SK-N-SH treated with all-trans-retinoic acid at 6 μM for 48 hours (cell line): ENCODE data around the gene BRSK1.

Experiments
- ATAC-seq: fragments of 200-7000 bp; cut with Tn5 transposase; 3 replicates; pipeline ENCODE4 v1.9.1; 2020; ENCODE audit warnings: mild to moderate bottlenecking, moderate library complexity
- ARNTL ChIP-seq: fragments of 450-650 bp; formaldehyde crosslinking; IDR thresholded peaks from 2 replicates; pipeline ENCODE4 v1.5.0; 2020; ENCODE audit warnings: low read depth, mild to moderate bottlenecking, moderate library complexity, borderline replicate concordance
- BACH2 ChIP-seq: fragments of 250-450 bp; sonication (Bioruptor Pico); IDR thresholded peaks from 2 replicates; pipeline ENCODE4 v1.9.0; 2021; ENCODE audit warnings: mild to moderate bottlenecking, borderline replicate concordance
- CSDC2 ChIP-seq: fragments of 250-450 bp; sonication (Bioruptor Pico); IDR thresholded peaks from 2 replicates; pipeline ENCODE4 v1.5.0; 2020; ENCODE audit warnings: mild to moderate bottlenecking, moderate library complexity
- ESRRG ChIP-seq: fragments of 250-450 bp; sonication (Bioruptor Pico); IDR thresholded peaks from 2 replicates; pipeline ENCODE4 v1.6.1; 2021; ENCODE audit warnings: mild to moderate bottlenecking
- GLIS3 ChIP-seq: fragments of 250-450 bp; sonication (Bioruptor Pico); IDR thresholded peaks from 2 replicates; pipeline ENCODE4 v1.5.0; 2020; ENCODE audit warnings: mild to moderate bottlenecking, moderate library complexity
- ISL1 ChIP-seq: fragments of 250-450 bp; sonication (Bioruptor Pico); IDR thresholded peaks from 2 replicates; pipeline ENCODE4 v2.1.2; 2022; ENCODE audit warnings: mild to moderate bottlenecking, moderate library complexity
- OSR1 ChIP-seq: fragments of 250-450 bp; sonication (Bioruptor Pico); IDR thresholded peaks from 2 replicates; pipeline ENCODE4 v1.8.0; 2022; ENCODE audit warnings: moderate library complexity, mild to moderate bottlenecking, inconsistent platforms
- RARB ChIP-seq: fragments of 250-450 bp; sonication (Bioruptor Pico); IDR thresholded peaks from 2 replicates; pipeline ENCODE4 v1.8.0; 2021; ENCODE audit warnings: mild to moderate bottlenecking, moderate library complexity
- SNAI2 ChIP-seq: fragments of 250-450 bp; sonication (Bioruptor Pico); IDR thresholded peaks from 2 replicates; pipeline ENCODE4 v1.5.0; 2020; ENCODE audit warnings: mild to moderate bottlenecking, moderate library complexity
- TCF4 ChIP-seq: fragments of 250-450 bp; sonication (Bioruptor Pico); IDR thresholded peaks from 2 replicates; pipeline ENCODE4 v1.8.0; 2021; ENCODE audit warnings: mild to moderate bottlenecking, moderate library complexity, borderline replicate concordance
- TOX ChIP-seq: fragments of 250-450 bp; sonication (Bioruptor Pico); IDR thresholded peaks from 2 replicates; pipeline ENCODE4 v1.8.0; 2021; ENCODE audit warnings: mild to moderate bottlenecking, moderate library complexity, borderline replicate concordance
- ZC3H10 ChIP-seq: fragments of 250-450 bp; sonication (Bioruptor Pico); IDR thresholded peaks from 2 replicates; pipeline ENCODE4 v1.5.1; 2021; ENCODE audit warnings: mild to moderate bottlenecking, moderate library complexity
- ZFP3 ChIP-seq: fragments of 250-450 bp; sonication (Bioruptor Pico); IDR thresholded peaks from 2 replicates; pipeline ENCODE4 v1.5.0; 2020; ENCODE audit warnings: mild to moderate bottlenecking, moderate library complexity
- ZFP30 ChIP-seq: fragments of 450-650 bp; formaldehyde crosslinking; IDR thresholded peaks from 2 replicates; pipeline ENCODE4 v1.5.0; 2022; ENCODE audit warnings: mild to moderate bottlenecking, moderate library complexity
- ZNF70 ChIP-seq: fragments of 450-650 bp; formaldehyde crosslinking; IDR thresholded peaks from 2 replicates; pipeline ENCODE4 v1.5.0; 2020; ENCODE audit warnings: mild to moderate bottlenecking, moderate library complexity
- TF ChIP-seq, protein P1 (sequence below): fragments of 250-450 bp; sonication (Bioruptor Pico); IDR thresholded peaks from 2 replicates; pipeline ENCODE4 v1.5.0; 2020; ENCODE audit warnings: mild to moderate bottlenecking, moderate library complexity
- TF ChIP-seq, protein P2 (sequence below): fragments of 250-450 bp; sonication (Bioruptor Pico); IDR thresholded peaks from 2 replicates; pipeline ENCODE4 v1.8.0; 2021; ENCODE audit warnings: low read depth, mild to moderate bottlenecking, moderate library complexity, borderline replicate concordance
- TF ChIP-seq, protein P3 (sequence below): fragments of 250-450 bp; sonication (Bioruptor Pico); IDR thresholded peaks from 2 replicates; pipeline ENCODE4 v1.5.1; 2021; ENCODE audit warnings: mild to moderate bottlenecking, moderate library complexity
- TF ChIP-seq, protein P4 (sequence below): fragments of 250-450 bp; sonication (Bioruptor Pico); IDR thresholded peaks from 2 replicates; pipeline ENCODE4 v1.8.0; 2020; ENCODE audit warnings: mild to moderate bottlenecking, moderate library complexity, borderline replicate concordance
- TF ChIP-seq, protein P5 (sequence below): fragments of 250-450 bp; sonication (Bioruptor Pico); IDR thresholded peaks from 2 replicates; pipeline ENCODE4 v1.5.1; 2020; ENCODE audit warnings: low read depth, mild to moderate bottlenecking, moderate library complexity

The BRSK1 gene

DNA sequence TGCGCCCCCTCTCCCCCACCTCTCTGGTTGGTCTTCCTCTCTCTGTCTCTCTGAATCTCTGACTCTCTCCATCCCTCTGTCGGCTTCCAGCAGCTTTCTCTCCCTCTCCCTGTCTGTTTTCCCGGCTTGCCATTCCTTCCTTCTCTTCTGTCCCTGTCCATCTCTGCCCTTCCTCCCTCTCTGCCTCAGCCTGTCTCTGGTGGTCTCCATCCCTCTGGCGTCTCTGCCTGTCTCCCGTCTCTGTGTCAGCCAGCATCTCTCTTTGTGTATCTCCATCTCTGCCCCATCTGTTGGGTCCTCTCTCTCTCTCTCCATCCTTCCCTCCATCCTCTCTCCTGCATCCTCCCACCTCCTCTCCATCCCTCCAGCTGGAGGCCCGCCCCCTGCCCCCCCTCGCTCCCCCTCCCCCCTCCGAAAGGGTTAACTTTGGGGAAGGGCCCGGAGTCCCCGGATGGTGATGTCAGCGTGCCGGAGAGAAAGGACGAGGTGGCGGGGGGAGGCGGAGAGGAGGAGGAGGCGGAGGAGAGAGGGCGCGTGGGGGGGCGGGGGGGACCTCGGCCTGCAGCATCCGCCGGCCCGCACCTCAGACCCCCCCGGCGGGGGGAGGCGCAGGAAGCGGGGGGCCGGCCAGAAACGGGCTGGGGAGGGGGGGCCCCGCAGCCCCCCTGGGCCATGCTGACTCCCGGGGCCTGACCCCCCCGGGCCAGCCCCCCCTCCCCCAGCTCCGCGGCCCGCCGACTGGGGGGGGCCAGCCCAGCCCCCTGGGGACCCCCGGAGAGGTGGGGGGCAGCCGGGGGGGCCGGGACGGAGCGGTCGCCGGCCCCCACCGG lies at the start of gene BRSK1:
BRSK1 (plus strand) TSS at position 450 of the 830 bp plus-strand sequence. CDS start 446 bp downstream, outside the sequence.
- TF ChIP-seq, protein P1, sequence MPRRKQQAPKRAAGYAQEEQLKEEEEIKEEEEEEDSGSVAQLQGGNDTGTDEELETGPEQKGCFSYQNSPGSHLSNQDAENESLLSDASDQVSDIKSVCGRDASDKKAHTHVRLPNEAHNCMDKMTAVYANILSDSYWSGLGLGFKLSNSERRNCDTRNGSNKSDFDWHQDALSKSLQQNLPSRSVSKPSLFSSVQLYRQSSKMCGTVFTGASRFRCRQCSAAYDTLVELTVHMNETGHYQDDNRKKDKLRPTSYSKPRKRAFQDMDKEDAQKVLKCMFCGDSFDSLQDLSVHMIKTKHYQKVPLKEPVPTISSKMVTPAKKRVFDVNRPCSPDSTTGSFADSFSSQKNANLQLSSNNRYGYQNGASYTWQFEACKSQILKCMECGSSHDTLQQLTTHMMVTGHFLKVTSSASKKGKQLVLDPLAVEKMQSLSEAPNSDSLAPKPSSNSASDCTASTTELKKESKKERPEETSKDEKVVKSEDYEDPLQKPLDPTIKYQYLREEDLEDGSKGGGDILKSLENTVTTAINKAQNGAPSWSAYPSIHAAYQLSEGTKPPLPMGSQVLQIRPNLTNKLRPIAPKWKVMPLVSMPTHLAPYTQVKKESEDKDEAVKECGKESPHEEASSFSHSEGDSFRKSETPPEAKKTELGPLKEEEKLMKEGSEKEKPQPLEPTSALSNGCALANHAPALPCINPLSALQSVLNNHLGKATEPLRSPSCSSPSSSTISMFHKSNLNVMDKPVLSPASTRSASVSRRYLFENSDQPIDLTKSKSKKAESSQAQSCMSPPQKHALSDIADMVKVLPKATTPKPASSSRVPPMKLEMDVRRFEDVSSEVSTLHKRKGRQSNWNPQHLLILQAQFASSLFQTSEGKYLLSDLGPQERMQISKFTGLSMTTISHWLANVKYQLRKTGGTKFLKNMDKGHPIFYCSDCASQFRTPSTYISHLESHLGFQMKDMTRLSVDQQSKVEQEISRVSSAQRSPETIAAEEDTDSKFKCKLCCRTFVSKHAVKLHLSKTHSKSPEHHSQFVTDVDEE (CRISPR knock-in tag), result no peak
- TF ChIP-seq TCF4 (no peak), ZNF70 (CRISPR knock-in tag) (no peak)

DNA sequence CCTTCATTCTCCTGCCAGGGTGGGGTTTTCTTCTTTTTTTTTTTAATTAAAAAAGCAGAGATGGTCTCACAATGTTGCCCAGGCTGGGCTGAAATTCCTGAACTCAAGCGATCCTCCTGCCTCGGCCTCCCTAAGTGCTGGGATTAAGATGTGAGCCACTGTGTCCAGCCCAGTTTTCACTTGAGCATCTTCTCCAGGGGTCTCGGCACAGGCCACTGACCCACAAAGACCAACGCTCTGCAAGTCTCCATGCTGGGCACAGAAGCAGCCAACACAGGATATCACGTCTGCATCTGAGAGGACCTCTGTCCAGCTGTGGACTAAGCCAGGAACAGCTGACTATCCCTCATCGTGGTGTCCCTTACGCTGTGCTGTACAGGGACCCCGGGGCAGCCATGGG lies 45.8 kb upstream of the BRSK1 start:
- no peak for ATAC-seq
- TF ChIP-seq OSR1 (no peak), CSDC2 (CRISPR knock-in tag) (no peak), TOX (CRISPR knock-in tag) (no peak), ZFP3 (no peak), SNAI2 (CRISPR knock-in tag) (no peak), RARB (no peak), GLIS3 (CRISPR knock-in tag) (no peak), BACH2 (CRISPR knock-in tag) (no peak), ZNF70 (CRISPR knock-in tag) (no peak), ISL1 (CRISPR knock-in tag) (no peak), ZC3H10 (CRISPR knock-in tag) (no peak), ARNTL (no peak), TCF4 (no peak), ESRRG (CRISPR knock-in tag) (no peak), ZFP30 (CRISPR knock-in tag) (no peak)
- TF ChIP-seq, protein P2, sequence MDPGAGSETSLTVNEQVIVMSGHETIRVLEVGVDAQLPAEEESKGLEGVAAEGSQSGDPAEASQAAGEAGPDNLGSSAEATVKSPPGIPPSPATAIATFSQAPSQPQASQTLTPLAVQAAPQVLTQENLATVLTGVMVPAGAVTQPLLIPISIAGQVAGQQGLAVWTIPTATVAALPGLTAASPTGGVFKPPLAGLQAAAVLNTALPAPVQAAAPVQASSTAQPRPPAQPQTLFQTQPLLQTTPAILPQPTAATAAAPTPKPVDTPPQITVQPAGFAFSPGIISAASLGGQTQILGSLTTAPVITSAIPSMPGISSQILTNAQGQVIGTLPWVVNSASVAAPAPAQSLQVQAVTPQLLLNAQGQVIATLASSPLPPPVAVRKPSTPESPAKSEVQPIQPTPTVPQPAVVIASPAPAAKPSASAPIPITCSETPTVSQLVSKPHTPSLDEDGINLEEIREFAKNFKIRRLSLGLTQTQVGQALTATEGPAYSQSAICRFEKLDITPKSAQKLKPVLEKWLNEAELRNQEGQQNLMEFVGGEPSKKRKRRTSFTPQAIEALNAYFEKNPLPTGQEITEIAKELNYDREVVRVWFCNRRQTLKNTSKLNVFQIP, result no peak
- TF ChIP-seq, protein P3, sequence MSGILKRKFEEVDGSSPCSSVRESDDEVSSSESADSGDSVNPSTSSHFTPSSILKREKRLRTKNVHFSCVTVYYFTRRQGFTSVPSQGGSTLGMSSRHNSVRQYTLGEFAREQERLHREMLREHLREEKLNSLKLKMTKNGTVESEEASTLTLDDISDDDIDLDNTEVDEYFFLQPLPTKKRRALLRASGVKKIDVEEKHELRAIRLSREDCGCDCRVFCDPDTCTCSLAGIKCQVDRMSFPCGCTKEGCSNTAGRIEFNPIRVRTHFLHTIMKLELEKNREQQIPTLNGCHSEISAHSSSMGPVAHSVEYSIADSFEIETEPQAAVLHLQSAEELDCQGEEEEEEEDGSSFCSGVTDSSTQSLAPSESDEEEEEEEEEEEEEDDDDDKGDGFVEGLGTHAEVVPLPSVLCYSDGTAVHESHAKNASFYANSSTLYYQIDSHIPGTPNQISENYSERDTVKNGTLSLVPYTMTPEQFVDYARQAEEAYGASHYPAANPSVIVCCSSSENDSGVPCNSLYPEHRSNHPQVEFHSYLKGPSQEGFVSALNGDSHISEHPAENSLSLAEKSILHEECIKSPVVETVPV (CRISPR knock-in tag), result no peak
- TF ChIP-seq, protein P1 (CRISPR knock-in tag), result no peak
- TF ChIP-seq, protein P4, sequence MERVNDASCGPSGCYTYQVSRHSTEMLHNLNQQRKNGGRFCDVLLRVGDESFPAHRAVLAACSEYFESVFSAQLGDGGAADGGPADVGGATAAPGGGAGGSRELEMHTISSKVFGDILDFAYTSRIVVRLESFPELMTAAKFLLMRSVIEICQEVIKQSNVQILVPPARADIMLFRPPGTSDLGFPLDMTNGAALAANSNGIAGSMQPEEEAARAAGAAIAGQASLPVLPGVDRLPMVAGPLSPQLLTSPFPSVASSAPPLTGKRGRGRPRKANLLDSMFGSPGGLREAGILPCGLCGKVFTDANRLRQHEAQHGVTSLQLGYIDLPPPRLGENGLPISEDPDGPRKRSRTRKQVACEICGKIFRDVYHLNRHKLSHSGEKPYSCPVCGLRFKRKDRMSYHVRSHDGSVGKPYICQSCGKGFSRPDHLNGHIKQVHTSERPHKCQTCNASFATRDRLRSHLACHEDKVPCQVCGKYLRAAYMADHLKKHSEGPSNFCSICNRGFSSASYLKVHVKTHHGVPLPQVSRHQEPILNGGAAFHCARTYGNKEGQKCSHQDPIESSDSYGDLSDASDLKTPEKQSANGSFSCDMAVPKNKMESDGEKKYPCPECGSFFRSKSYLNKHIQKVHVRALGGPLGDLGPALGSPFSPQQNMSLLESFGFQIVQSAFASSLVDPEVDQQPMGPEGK, result no peak
- TF ChIP-seq, all 23 proteins: peak for 0

More for the DNA sequence above, at the start of gene BRSK1:
- ATAC-seq, result no peak

DNA sequence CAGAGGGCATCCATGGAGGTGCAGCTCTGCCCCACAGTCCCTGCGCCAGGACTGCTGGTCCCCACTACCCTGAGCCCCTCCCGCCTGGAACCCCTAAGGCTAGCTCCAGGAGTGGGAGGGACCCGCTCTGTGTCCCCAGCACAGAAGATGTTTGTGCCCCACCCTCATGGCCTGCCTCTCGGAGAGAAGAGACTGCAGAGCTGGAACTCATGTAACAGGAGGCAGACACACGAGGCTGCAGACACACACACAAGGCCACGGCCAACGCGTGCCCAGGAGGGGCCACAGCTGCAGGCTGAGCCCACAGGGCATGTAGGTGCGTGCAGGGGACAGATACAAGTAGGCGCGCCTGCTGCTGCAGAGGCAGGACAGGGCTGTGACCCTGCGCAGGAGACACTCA lies 44.8 kb upstream of the BRSK1 start:
- no peak for ATAC-seq
- TF ChIP-seq, protein P4, result no peak
- TF ChIP-seq, protein P1 (CRISPR knock-in tag), result no peak
- TF ChIP-seq RARB (no peak), TCF4 (no peak), TOX (CRISPR knock-in tag) (no peak), CSDC2 (CRISPR knock-in tag) (no peak)
- TF ChIP-seq, protein P5, sequence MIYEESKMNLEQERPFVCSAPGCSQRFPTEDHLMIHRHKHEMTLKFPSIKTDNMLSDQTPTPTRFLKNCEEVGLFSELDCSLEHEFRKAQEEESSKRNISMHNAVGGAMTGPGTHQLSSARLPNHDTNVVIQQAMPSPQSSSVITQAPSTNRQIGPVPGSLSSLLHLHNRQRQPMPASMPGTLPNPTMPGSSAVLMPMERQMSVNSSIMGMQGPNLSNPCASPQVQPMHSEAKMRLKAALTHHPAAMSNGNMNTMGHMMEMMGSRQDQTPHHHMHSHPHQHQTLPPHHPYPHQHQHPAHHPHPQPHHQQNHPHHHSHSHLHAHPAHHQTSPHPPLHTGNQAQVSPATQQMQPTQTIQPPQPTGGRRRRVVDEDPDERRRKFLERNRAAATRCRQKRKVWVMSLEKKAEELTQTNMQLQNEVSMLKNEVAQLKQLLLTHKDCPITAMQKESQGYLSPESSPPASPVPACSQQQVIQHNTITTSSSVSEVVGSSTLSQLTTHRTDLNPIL (CRISPR knock-in tag), result no peak
